HTR-8/SVneo (cell line): Measurements from ENCODE around the gene DIPK1A.
A peak's percentile ranks its signal among the peaks of the same experiment; 100 is the strongest.

Experiments used
- DNase-seq: peaks from one replicate; pipeline ENCODE4 v3.0.0; 2011; ENCODE audit warnings: low spot score, mixed read lengths; ENCODE audit not compliant: insufficient read length
- FAIRE-seq: peaks from 2 replicates; lab custom pipeline; 2011; peaks lifted over from hg19 to GRCh38; lab: Jason Lieb, UNC

The DIPK1A gene

GRCh38 chr1:92848201-92848600 lies 113.1 kb downstream of the DIPK1A start:
- no peak for DNase-seq

GRCh38 chr1:92845908-92846307 lies 115.4 kb downstream of the DIPK1A start:
- no peak for DNase-seq
- no peak for FAIRE-seq

More at GRCh38 chr1:92848201-92848600, 113.1 kb downstream of the DIPK1A start:
- FAIRE-seq = no peak

- FAIRE-seq (no peak), DNase-seq (no peak)
Observed at GRCh38 chr1:92844439-92844838, 116.8 kb downstream of the DIPK1A start.

- FAIRE-seq = no peak
- no peak for DNase-seq
Observed at GRCh38 chr1:92843429-92844352, 117.6 kb downstream of the DIPK1A start.

GRCh38 chr1:92843046-92843423 lies 118.2 kb downstream of the DIPK1A start:
- DNase-seq (no peak), FAIRE-seq (no peak)

- DNase-seq = no peak
- no peak for FAIRE-seq
Observed at GRCh38 chr1:92842082-92843045, 118.9 kb downstream of the DIPK1A start.

GRCh38 chr1:92840600-92840999 lies 120.7 kb downstream of the DIPK1A start:
- no peak for DNase-seq
- no peak for FAIRE-seq

- no peak for FAIRE-seq
- DNase-seq = no peak
Observed at GRCh38 chr1:92839442-92839841, 121.8 kb downstream of the DIPK1A start.

GRCh38 chr1:92838519-92838918 lies 122.7 kb downstream of the DIPK1A start:
- DNase-seq = no peak
- FAIRE-seq = no peak

- FAIRE-seq (no peak), DNase-seq (no peak)
Observed at GRCh38 chr1:92837062-92837461, 124.2 kb downstream of the DIPK1A start.

GRCh38 chr1:92834617-92835016 lies 126.6 kb downstream of the DIPK1A start:
- DNase-seq (no peak), FAIRE-seq (no peak)

GRCh38 chr1:92833840-92834239 lies 127.4 kb downstream of the DIPK1A start:
- no peak for FAIRE-seq
- no peak for DNase-seq

- FAIRE-seq (no peak), DNase-seq (no peak)
Observed at GRCh38 chr1:92832537-92833114, 128.6 kb downstream of the DIPK1A start.

- FAIRE-seq (peak; percentile 86), DNase-seq (peak; percentile 94)
Observed at GRCh38 chr1:92831762-92832536, 129.3 kb downstream of the DIPK1A start, which contains the start of gene RPL5. RPL5 (plus strand) TSS chr1:92832040; CDS start chr1:92832115, 75 bp downstream.

GRCh38 chr1:92831368-92831761 lies 129.9 kb downstream of the DIPK1A start:
- DNase-seq (no peak), FAIRE-seq (no peak)

GRCh38 chr1:92826792-92827191 lies 134.5 kb downstream of the DIPK1A start:
- DNase-seq (no peak), FAIRE-seq (no peak)

- FAIRE-seq (no peak), DNase-seq (no peak)
Observed at GRCh38 chr1:92822879-92823278, 138.4 kb downstream of the DIPK1A start.

- DNase-seq (no peak), FAIRE-seq (no peak)
Observed at GRCh38 chr1:92820551-92820950, 140.7 kb downstream of the DIPK1A start.

GRCh38 chr1:92820024-92820423 lies 141.2 kb downstream of the DIPK1A start:
- FAIRE-seq (no peak), DNase-seq (no peak)
